ENCODE results near the gene MAMDC2.

Gene MAMDC2

DNA sequence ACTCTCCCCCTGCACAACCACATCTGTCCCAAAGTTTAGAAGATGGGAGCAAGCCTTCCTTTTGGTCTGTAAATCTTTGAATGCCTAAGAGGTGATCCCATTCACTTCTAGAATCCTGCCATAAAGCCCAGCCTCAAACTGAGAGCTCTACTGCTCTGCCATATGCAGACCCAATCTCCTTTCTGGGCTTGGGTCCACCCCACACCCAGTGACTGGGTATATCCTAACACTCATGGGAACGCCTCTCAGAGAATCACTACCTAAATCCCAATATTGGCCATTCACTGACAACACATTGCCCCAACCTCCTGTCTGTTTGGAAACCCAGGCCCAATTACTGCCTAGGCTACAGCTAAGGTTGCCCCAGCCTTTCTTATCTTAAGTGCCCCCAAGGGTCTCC, 90.7 kb downstream of the MAMDC2 start:
- no peak for TF ChIP-seq EZH2phosphoT487 (conservative IDR thresholded peaks at IDR 0.05; ENCODE audit: low read length)
- TF ChIP-seq, protein P1, sequence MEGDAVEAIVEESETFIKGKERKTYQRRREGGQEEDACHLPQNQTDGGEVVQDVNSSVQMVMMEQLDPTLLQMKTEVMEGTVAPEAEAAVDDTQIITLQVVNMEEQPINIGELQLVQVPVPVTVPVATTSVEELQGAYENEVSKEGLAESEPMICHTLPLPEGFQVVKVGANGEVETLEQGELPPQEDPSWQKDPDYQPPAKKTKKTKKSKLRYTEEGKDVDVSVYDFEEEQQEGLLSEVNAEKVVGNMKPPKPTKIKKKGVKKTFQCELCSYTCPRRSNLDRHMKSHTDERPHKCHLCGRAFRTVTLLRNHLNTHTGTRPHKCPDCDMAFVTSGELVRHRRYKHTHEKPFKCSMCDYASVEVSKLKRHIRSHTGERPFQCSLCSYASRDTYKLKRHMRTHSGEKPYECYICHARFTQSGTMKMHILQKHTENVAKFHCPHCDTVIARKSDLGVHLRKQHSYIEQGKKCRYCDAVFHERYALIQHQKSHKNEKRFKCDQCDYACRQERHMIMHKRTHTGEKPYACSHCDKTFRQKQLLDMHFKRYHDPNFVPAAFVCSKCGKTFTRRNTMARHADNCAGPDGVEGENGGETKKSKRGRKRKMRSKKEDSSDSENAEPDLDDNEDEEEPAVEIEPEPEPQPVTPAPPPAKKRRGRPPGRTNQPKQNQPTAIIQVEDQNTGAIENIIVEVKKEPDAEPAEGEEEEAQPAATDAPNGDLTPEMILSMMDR (IDR thresholded peaks at IDR 0.05; ENCODE audit: insufficient read depth, low read length, poor library complexity, severe bottlenecking): no peak
- Histone ChIP-seq H3K36me3 (ENCODE audit: low read length) (no peaks in the 10 kb centered on the region), H3F3A (ENCODE audit: insufficient read depth) (no peaks in the 10 kb centered on the region), H3K27ac (ENCODE audit: low read depth, low read length) (no peak overlapping the region), H3K9ac (ENCODE audit: low read length) (no peak overlapping the region), H4K20me1 (ENCODE audit: low read depth, low read length) (no peaks in the 10 kb centered on the region), H2AFZ (ENCODE audit: low read depth, low read length, severe bottlenecking) (no peak overlapping the region), H3K9me3 (ENCODE audit: insufficient read depth, low read length) (no peaks in the 10 kb centered on the region), H3K27me3 (ENCODE audit: low read length) (no peaks in the 10 kb centered on the region), H3K4me2 (ENCODE audit: low read depth, low read length, poor library complexity, severe bottlenecking) (no peak overlapping the region), H3K79me2 (ENCODE audit: insufficient read depth, low read length) (no peaks in the 10 kb centered on the region), H3K4me3 (ENCODE audit: insufficient read depth, low read length, poor library complexity, severe bottlenecking) (no peak overlapping the region), H3K9me2 (replicated peaks; ENCODE audit: insufficient read depth, low read length) (no peaks in the 10 kb centered on the region)

DNA sequence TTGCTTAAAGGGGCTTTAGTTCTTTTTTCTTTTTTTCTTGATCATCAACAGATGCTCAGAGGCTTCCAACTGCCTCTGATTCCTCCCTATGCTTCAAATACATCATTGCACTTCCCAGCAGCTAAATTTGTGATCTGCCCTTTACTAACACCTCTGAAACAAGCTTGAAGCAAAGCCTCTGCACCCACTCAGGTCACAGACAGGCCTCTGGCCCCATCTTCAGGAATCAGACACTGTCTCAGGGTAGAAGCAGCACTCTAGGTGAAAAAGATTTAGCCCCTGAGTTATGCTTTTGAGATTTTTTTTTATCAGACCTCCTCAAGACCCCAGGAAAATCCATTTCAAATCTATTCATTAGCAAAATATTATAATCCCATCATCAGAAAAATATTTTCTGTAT, 91.5 kb downstream of the MAMDC2 start:
- Histone ChIP-seq H2AFZ (ENCODE audit: low read depth, low read length, severe bottlenecking) (no peak overlapping the region), H3K4me3 (ENCODE audit: insufficient read depth, low read length, poor library complexity, severe bottlenecking) (no peak overlapping the region), H3K79me2 (ENCODE audit: insufficient read depth, low read length) (no peaks in the 10 kb centered on the region), H3F3A (ENCODE audit: insufficient read depth) (no peaks in the 10 kb centered on the region), H4K20me1 (ENCODE audit: low read depth, low read length) (no peaks in the 10 kb centered on the region), H3K4me2 (ENCODE audit: low read depth, low read length, poor library complexity, severe bottlenecking) (no peak overlapping the region), H3K36me3 (ENCODE audit: low read length) (no peaks in the 10 kb centered on the region), H3K27me3 (ENCODE audit: low read length) (no peaks in the 10 kb centered on the region), H3K9ac (ENCODE audit: low read length) (no peak overlapping the region), H3K9me3 (ENCODE audit: insufficient read depth, low read length) (no peaks in the 10 kb centered on the region), H3K27ac (ENCODE audit: low read depth, low read length) (no peak overlapping the region), H3K9me2 (replicated peaks; ENCODE audit: insufficient read depth, low read length) (no peaks in the 10 kb centered on the region)
- no peak for TF ChIP-seq EZH2phosphoT487 (conservative IDR thresholded peaks at IDR 0.05; ENCODE audit: low read length)
- TF ChIP-seq, protein P1 (IDR thresholded peaks at IDR 0.05; ENCODE audit: insufficient read depth, low read length, poor library complexity, severe bottlenecking): no peak

DNA sequence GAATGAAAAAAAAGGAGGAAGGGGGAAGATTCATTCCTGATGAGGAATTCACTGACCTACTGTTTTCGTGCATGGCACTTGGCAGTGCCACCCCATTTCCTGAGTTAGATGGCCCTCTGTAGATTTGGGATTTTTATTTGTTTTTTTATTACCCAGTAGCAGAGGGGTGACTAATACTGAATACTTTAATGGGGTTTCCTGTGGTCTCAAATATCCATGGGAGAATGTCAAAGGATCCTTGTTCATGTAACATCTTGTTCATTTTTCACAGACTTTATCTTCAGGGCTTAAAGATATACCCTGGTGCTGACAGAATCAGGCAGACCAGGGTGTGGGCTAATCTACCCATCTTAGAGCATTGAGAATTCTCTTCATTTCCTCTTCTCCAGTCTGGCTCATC, 93.0 kb downstream of the MAMDC2 start:
- Histone ChIP-seq H3K4me3 (ENCODE audit: insufficient read depth, low read length, poor library complexity, severe bottlenecking) (no peak overlapping the region), H2AFZ (ENCODE audit: low read depth, low read length, severe bottlenecking) (no peak overlapping the region), H3K9ac (ENCODE audit: low read length) (no peak overlapping the region), H3K27ac (ENCODE audit: low read depth, low read length) (no peak overlapping the region), H3K4me2 (ENCODE audit: low read depth, low read length, poor library complexity, severe bottlenecking) (no peak overlapping the region), H3K79me2 (ENCODE audit: insufficient read depth, low read length) (no peaks in the 10 kb centered on the region), H3K9me3 (ENCODE audit: insufficient read depth, low read length) (no peaks in the 10 kb centered on the region), H3K27me3 (ENCODE audit: low read length) (no peaks in the 10 kb centered on the region), H4K20me1 (ENCODE audit: low read depth, low read length) (no peaks in the 10 kb centered on the region), H3K36me3 (ENCODE audit: low read length) (no peaks in the 10 kb centered on the region), H3F3A (ENCODE audit: insufficient read depth) (no peaks in the 10 kb centered on the region), H3K9me2 (replicated peaks; ENCODE audit: insufficient read depth, low read length) (no peaks in the 10 kb centered on the region)
- TF ChIP-seq EZH2phosphoT487 (conservative IDR thresholded peaks at IDR 0.05; ENCODE audit: low read length): no peak
- TF ChIP-seq, protein P1 (IDR thresholded peaks at IDR 0.05; ENCODE audit: insufficient read depth, low read length, poor library complexity, severe bottlenecking): no peak
